Fibroblast of the aortic adventitia (primary cell): ENCODE data around the gene HOXD13. TPM values are rescaled to one million over a fixed set of nuclear protein-coding genes. Genes with fewer than 3 reads are reported as not detected.

ENCODE experiments used
- DNase-seq: peaks from one replicate; pipeline ENCODE4 v3.0.0-alpha.2; 2010; ENCODE audit warnings: low read depth
- H3K4me3 ChIP-seq: 2 replicates; pipeline ENCODE4 v1.5.1; 2011; ENCODE audit warnings: low read depth, mild to moderate bottlenecking, control low read depth, low read length, moderate library complexity
- total RNA-seq: library from RNA; depleted of rRNA; stranded (reverse); fragments of >200 nt; gene quantifications from 2 replicates; pipeline ENCODE4 v1.2.3, GENCODE V29; 2012; ENCODE audit warnings: low replicate concordance
- TF ChIP-seq, protein P1 (sequence below): IDR thresholded peaks from 2 replicates; pipeline ENCODE4 v1.5.1; 2011; ENCODE audit warnings: mild to moderate bottlenecking, low read length, control low read depth, inconsistent platforms; ENCODE audit not compliant: insufficient read depth

The HOXD13 gene
- total RNA-seq, 1 donor: not detected

DNA sequence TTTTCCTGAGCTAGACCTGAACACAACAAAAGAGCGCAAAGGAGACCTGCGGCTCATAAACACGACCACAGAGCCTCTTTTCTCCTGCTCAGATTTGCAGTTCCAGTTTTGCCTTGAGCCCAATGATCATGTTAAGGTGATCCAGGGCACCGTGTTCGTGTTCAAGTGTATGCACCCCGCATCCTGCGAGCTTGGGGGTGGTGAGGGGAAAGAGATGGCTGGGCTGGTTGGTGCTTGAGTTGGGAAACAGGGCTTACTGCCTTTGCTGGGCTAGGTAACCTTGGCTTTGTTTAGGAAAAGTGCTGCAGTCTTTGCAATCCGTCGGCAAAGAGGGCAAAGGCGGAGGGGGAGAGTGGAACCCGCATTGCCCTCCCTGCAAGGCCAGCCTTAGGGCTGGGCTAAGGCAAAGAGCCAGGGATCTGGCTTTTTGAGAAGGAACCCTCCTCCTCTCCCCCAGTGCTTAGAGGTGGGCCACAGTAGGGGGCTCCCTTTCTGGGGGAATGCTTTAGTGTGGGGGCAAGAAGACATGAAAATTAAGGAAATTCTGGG is 25.4 kb downstream of the HOXD13 start:
- TF ChIP-seq, protein P1, sequence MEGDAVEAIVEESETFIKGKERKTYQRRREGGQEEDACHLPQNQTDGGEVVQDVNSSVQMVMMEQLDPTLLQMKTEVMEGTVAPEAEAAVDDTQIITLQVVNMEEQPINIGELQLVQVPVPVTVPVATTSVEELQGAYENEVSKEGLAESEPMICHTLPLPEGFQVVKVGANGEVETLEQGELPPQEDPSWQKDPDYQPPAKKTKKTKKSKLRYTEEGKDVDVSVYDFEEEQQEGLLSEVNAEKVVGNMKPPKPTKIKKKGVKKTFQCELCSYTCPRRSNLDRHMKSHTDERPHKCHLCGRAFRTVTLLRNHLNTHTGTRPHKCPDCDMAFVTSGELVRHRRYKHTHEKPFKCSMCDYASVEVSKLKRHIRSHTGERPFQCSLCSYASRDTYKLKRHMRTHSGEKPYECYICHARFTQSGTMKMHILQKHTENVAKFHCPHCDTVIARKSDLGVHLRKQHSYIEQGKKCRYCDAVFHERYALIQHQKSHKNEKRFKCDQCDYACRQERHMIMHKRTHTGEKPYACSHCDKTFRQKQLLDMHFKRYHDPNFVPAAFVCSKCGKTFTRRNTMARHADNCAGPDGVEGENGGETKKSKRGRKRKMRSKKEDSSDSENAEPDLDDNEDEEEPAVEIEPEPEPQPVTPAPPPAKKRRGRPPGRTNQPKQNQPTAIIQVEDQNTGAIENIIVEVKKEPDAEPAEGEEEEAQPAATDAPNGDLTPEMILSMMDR: no peak
- no peak overlapping the region for H3K4me3 ChIP-seq
- no peak for DNase-seq

DNA sequence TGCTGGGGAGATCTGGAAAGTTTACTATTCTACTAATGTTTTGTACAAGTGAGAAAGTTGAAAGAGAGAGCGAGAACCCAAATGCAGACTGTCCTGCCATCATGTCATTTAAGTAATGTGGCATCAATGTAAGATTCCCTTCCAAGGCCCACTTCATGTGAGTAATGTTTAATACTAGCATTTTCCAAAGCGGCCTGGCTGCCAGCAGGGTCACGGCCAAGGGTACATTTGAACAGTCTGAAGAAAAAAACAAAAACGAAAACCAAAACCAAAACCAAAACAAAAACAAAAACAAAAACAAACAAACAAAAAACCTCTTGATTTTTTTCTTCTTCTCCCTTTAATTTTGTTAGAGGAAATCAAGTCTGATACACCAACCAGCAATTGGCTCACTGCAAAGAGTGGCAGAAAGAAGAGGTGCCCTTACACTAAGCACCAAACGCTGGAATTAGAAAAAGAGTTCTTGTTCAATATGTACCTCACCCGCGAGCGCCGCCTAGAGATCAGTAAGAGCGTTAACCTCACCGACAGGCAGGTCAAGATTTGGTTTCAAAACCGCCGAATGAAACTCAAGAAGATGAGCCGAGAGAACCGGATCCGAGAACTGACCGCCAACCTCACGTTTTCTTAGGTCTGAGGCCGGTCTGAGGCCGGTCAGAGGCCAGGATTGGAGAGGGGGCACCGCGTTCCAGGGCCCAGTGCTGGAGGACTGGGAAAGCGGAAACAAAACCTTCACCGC is 26.2 kb downstream of the HOXD13 start:
- no peak for DNase-seq
- no peak overlapping the region for H3K4me3 ChIP-seq
- TF ChIP-seq, protein P1: peak; percentile 19

DNA sequence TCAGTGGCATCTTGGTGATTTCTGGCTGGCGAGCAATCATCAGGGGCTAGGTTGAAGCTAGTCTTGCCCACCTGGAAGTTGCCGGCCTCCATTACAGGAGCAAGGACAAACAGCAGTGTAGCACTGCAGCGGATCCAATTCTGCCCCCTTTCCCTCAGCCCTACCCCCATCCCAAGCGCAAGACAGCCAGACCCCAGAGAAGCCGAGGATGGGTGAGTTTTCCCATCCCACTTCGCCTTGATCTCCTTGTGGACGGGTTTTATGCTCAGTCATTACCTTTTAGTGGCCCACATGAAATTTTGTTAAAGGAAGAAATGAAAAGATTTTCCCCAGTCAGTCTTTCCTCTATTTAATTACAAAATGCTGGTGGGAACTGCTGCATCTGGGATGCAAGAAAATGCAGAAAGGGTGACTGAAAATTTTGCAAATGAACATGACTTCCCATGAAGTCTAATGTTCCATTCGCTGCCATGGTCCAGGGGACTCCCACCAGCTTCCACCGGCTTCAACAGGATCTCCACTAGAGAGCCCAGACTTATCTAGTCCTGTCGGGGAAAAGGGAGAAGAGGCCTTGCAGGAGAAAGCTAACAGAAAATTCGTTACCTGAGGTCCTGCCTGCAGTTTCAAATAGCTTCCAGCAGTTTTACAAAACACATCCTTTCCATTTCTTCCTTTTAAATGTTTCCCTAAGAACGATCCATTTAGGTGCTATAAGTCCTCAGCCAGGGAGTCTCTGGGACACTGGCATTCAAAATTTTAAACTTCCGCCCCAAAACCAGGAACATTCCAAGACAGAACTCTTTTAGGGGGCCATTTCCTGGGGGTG is 28.1 kb downstream of the HOXD13 start:
- no peak overlapping the region for H3K4me3 ChIP-seq
- TF ChIP-seq, protein P1: no peak
- no peak for DNase-seq

DNA sequence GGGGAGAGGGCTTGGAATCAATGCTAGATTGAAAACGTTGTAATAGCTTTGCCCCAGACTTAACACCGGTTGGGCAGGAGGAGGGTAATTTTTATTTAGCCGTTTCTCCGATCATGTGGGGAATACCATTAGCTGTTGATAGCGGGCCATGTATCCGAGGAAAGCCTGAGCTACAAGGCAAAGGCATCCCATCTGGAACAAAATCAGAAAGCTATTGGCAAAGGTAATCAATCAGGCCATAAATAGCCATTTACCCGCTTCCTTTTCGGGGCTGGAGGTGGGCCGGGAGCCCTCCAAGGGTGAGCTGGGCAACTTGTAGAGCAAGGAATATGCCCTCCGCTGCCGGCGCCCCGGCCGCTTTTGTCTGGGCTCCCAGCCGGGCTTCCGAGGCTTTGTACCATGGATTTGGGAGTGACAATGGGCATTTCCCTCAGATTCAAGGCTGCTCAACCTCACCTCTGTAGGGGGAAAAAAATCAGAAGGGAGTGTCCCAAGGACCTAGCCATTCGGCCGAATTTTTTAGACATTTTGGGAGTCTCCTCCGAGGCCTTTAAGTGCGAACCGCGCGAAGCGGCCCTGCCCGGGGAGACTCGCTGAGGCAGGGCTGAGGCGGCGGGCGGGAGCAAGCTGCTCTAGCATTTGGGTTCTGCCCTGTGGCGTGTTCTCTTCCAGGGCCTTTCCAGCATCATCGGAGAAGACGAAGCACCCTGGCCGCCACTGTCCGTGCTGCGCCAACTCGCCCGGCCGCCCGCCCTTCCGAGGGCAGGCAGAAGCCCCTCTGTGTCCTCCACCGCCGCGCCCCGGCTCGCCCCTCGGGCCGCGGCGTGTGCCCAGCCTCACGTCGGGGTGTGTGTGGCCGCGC is 28.9 kb downstream of the HOXD13 start:
- DNase-seq: no peak
- no peak overlapping the region for H3K4me3 ChIP-seq
- TF ChIP-seq, protein P1: no peak

DNA sequence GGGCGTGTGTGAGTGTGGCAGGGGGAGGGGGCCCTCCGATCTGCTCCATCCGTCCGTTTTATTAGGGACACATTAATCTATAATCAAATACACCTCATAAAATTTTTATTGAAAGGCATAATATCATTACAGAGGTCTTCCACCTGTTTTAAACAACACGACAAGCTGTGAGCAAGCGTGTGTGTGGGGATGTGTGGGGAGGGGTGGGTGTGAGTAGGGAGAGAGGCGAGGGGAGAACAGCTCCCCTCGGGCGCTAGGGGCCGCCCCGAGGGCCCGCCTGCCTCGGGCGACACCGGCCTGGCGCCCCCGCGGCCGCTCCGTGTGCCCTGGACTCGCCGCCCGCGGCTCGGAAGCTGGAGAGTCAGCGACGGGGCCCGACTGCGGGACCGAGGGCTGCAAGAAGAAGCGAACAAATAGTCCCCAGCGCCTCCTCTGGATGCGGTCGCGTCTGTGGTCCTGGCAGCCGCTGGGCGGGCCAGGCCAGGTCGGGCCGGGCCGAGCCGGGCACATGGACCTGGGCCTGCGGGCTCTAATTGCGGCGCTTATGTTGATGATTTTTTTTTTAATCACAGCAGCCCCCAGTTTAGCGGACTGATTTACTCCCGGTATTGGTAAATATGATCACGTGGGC is 29.6 kb downstream of the HOXD13 start:
- H3K4me3 ChIP-seq: no peak overlapping the region
- DNase-seq: no peak
- TF ChIP-seq, protein P1: no peak

DNA sequence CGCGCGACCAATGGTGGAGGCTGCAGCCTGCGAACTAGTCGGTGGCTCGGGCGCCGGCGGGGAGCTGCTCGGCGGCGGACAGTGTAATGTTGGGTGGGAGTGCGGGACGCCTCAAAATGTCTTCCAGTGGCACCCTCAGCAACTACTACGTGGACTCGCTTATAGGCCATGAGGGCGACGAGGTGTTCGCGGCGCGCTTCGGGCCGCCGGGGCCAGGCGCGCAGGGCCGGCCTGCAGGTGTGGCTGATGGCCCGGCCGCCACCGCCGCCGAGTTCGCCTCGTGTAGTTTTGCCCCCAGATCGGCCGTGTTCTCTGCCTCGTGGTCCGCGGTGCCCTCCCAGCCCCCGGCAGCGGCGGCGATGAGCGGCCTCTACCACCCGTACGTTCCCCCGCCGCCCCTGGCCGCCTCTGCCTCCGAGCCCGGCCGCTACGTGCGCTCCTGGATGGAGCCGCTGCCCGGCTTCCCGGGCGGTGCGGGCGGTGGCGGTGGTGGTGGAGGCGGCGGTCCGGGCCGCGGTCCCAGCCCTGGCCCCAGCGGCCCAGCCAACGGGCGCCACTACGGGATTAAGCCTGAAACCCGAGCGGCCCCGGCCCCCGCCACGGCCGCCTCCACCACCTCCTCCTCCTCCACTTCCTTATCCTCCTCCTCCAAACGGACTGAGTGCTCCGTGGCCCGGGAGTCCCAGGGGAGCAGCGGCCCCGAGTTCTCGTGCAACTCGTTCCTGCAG is 30.3 kb downstream of the HOXD13 start, which contains the start of gene HOXD9:
HOXD9 (plus strand) TSS at position 37 of the 728 bp plus-strand sequence; CDS start at position 87, 50 bp downstream.
- TF ChIP-seq, protein P1: no peak
- no peak for DNase-seq
- H3K4me3 ChIP-seq: no peak within 1 kb of the TSS
